Measurements from ENCODE around the gene RUNX2.

DNA sequence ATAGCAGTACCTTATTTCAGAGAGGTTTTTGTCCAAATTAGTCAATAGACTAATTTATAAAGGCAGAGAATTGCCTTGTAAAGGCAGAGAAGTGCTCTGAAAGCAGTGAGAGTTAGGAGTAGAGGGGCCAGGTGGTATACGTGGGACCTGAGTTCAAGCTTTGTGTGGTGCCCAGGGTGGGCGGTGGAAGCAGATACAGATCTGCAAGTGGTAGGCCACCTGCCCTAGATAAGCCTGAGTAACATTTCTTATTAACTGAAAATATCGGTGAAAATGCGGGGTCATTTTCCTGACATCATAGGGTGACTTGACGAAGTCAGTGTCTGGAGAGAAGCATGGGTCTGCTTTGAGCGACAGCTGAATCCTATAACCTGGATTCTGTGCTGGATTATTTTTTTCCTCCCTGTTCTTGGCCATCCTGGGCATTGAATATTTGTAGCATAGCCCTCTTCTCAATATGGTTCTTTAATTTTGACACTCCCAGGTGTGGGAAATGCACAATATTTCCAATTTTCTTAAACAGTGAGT is 111.8 kb downstream of the RUNX2 start:
- no peak for TF ChIP-seq POLR2A (IDR thresholded peaks at IDR 0.05; ENCODE audit: low read length)
- no peak for TF ChIP-seq GATA1 (IDR thresholded peaks at IDR 0.05; ENCODE audit: low read depth, low read length)

Measured in erythroblast (primary cell).